IMR-90 (cell line): Measurements from ENCODE around the gene CTNND2. TPM values are rescaled to one million over a fixed set of nuclear protein-coding genes. Genes with fewer than 3 reads are reported as not detected.

Experiments
- ATAC-seq: fragments of 200-7000 bp; cut with Tn5 transposase; 2 replicates; pipeline ENCODE4 v1.9.1; 2020; ENCODE audit warnings: low read depth, mild to moderate bottlenecking, moderate library complexity
- BruUV-seq: library from RNA; stranded (reverse); fragments of 400-500 nt; replicated peaks from 2 replicates; lab custom pipeline; 2021; lab: Mats Ljungman, UMichigan
- CTCF ChIA-PET: fragments of 300-600 bp; formaldehyde crosslinking; extraction: SDS; loops from one replicate; lab custom pipeline; 2021; ENCODE audit warnings: antibody characterized with exemption; lab: Yijun Ruan, JAX
- POLR2A ChIA-PET: fragments of 300-600 bp; sonication (Branson Sonifier 250); formaldehyde crosslinking; loops from one replicate; lab custom pipeline; 2022; ENCODE audit warnings: antibody characterized with exemption; ENCODE audit not compliant: unreplicated experiment; lab: Charles Lee
- DNase-seq: peaks from one replicate; pipeline ENCODE4 v3.0.0; 2013
- H2AFZ ChIP-seq: replicated peaks from 2 replicates; pipeline ENCODE3; 2013; ENCODE audit warnings: low read length, mild to moderate bottlenecking; ENCODE audit not compliant: poor library complexity
- H2AK5ac ChIP-seq: 2 replicates; pipeline ENCODE4 v1.6.1; 2013; ENCODE audit warnings: low read depth, low read length, inconsistent platforms
- H2AK9ac ChIP-seq: replicated peaks from 2 replicates; pipeline ENCODE3; 2013; ENCODE audit warnings: mild to moderate bottlenecking, low read depth, low read length, moderate library complexity; ENCODE audit not compliant: poor library complexity
- H2BK120ac ChIP-seq: 2 replicates; pipeline ENCODE4 v1.6.1; 2013; ENCODE audit warnings: low read depth, low read length, inconsistent platforms
- H2BK15ac ChIP-seq: 3 replicates; pipeline ENCODE4 v1.6.1; 2013; ENCODE audit warnings: low read depth, low read length, inconsistent platforms
- H2BK20ac ChIP-seq: 2 replicates; pipeline ENCODE4 v1.6.1; 2013; ENCODE audit warnings: low read depth, mild to moderate bottlenecking, inconsistent platforms, low read length, moderate library complexity
- H2BK5ac ChIP-seq: 2 replicates; pipeline ENCODE4 v1.6.1; 2013; ENCODE audit warnings: mild to moderate bottlenecking, low read depth, low read length, inconsistent platforms; ENCODE audit not compliant: poor library complexity, severe bottlenecking
- H3K14ac ChIP-seq: replicated peaks from 2 replicates; pipeline ENCODE4 v1.6.1; 2013; ENCODE audit warnings: low read depth, low read length, inconsistent platforms
- H3K18ac ChIP-seq: 2 replicates; pipeline ENCODE4 v1.6.1; 2013; ENCODE audit warnings: low read depth, low read length, control low read depth
- H3K23ac ChIP-seq: 2 replicates; pipeline ENCODE4 v1.6.1; 2013; ENCODE audit warnings: low read depth, low read length, inconsistent platforms
- H3K27ac ChIP-seq: 2 replicates; pipeline ENCODE4 v1.5.1; 2013; ENCODE audit warnings: mild to moderate bottlenecking, control low read depth, low read length; ENCODE audit not compliant: insufficient read depth
- H3K27me3 ChIP-seq: 2 replicates; pipeline ENCODE4 v1.6.1; 2013; ENCODE audit warnings: low read length; ENCODE audit not compliant: control insufficient read depth, insufficient read depth
- H3K36me3 ChIP-seq: 2 replicates; pipeline ENCODE4 v1.6.1; 2013; ENCODE audit warnings: low read length, mixed read lengths; ENCODE audit not compliant: control insufficient read depth, insufficient read depth
- H3K4ac ChIP-seq: 2 replicates; pipeline ENCODE4 v1.6.1; 2013; ENCODE audit warnings: low read depth, low read length, inconsistent platforms
- H3K4me1 ChIP-seq: 2 replicates; pipeline ENCODE4 v1.6.1; 2013; ENCODE audit warnings: low read length, mixed read lengths; ENCODE audit not compliant: control insufficient read depth, insufficient read depth
- H3K4me2 ChIP-seq: 2 replicates; pipeline ENCODE4 v1.6.1; 2013; ENCODE audit warnings: low read depth, mild to moderate bottlenecking, control low read depth, low read length, moderate library complexity
- H3K4me3 ChIP-seq: 2 replicates; pipeline ENCODE4 v1.5.1; 2013; ENCODE audit warnings: low read depth, mild to moderate bottlenecking, control low read depth, low read length, moderate library complexity; ENCODE audit not compliant: insufficient read depth
- H3K56ac ChIP-seq: 2 replicates; pipeline ENCODE4 v1.6.1; 2013; ENCODE audit warnings: low read length, inconsistent platforms; ENCODE audit not compliant: insufficient read depth; ENCODE audit errors: extremely low read depth
- H3K79me1 ChIP-seq, 2 experiments: 2 replicates each; pipeline ENCODE4 v1.6.1; 2013; ENCODE audit warnings: low read length in 2 of 2, inconsistent platforms in 1 of 2, low read depth in 1 of 2
- H3K9ac ChIP-seq: 2 replicates; pipeline ENCODE4 v1.6.1; 2013; ENCODE audit warnings: low read depth, low read length, control low read depth
- H3K9me1 ChIP-seq: 2 replicates; pipeline ENCODE4 v1.6.1; 2013; ENCODE audit warnings: low read length, inconsistent platforms; ENCODE audit not compliant: insufficient read depth
- H3K9me3 ChIP-seq: 2 replicates; pipeline ENCODE4 v1.6.1; 2013; ENCODE audit warnings: low read length; ENCODE audit not compliant: control insufficient read depth, insufficient read depth
- H4K20me1 ChIP-seq: 2 replicates; pipeline ENCODE4 v1.6.1; 2013; ENCODE audit warnings: low read length, inconsistent platforms; ENCODE audit not compliant: insufficient read depth
- H4K5ac ChIP-seq: 2 replicates; pipeline ENCODE4 v1.6.1; 2013; ENCODE audit warnings: mild to moderate bottlenecking, low read depth, low read length, control low read depth
- H4K8ac ChIP-seq, 2 experiments: 2 replicates each; pipeline ENCODE4 v1.6.1; 2013; ENCODE audit warnings: low read depth in 2 of 2, low read length in 2 of 2, control low read depth in 1 of 2, inconsistent platforms in 1 of 2
- H4K91ac ChIP-seq: 2 replicates; pipeline ENCODE4 v1.6.1; 2013; ENCODE audit warnings: low read depth, low read length, inconsistent platforms; ENCODE audit not compliant: insufficient read depth
- CHD1 ChIP-seq: IDR thresholded peaks from 2 replicates; pipeline ENCODE4 v1.6.1; 2012; ENCODE audit warnings: low read depth, low read length, improper control_type of control experiment
- RAD21 ChIP-seq: IDR thresholded peaks from 2 replicates; pipeline ENCODE4 v1.6.1; 2012; ENCODE audit warnings: low read length, improper control_type of control experiment
- WGBS, 2 experiments: methylation state at CpG; one replicate each; pipeline versions ENCODE4 v1.1.5 to v1.1.7; 2013; ENCODE audit warnings: missing lambda C conversion rate in 2 of 2; ENCODE audit not compliant: insufficient read length in 1 of 2; ENCODE audit errors: extremely low coverage in 2 of 2; 5-methylcytosine and 5-hydroxymethylcytosine counted together
- dilution Hi-C: fragments of 300-500 bp; cut with HindIII; formaldehyde crosslinking; loops from one replicate; pipeline ENCODE4 v1.14.3; 2018; ENCODE audit warnings: low sequenced_read_pairs; ENCODE audit not compliant: unreplicated experiment
- in situ Hi-C: fragments of 300-500 bp; cut with MboI; formaldehyde crosslinking; loops from 3 replicates; pipeline ENCODE4 v1.14.3; 2019; ENCODE audit warnings: low sequenced_read_pairs, inconsistent platforms, mixed read lengths
- intact Hi-C: fragments of 100-400 bp; cut with micrococcal nuclease; formaldehyde crosslinking; loops from 2 replicates; pipeline ENCODE4 v1.10.0; 2022
- polyA plus RNA-seq, 3 experiments: library from polyadenylated mRNA; depleted of rRNA; stranded (reverse); fragments of >200 nt; gene quantifications; 2 replicates each; pipeline ENCODE4 v1.2.3, GENCODE V29; 2012; ENCODE audit warnings: low replicate concordance in 1 of 3
- total RNA-seq: library from RNA; depleted of rRNA; stranded (reverse); fragments of >200 nt; gene quantifications from 2 replicates; pipeline ENCODE4 v1.2.3, GENCODE V29; 2012

CTNND2 gene
- total and polyA plus RNA-seq, 2 of the 4 experiments (the other 2 are of a cell fraction): not detected

DNA sequence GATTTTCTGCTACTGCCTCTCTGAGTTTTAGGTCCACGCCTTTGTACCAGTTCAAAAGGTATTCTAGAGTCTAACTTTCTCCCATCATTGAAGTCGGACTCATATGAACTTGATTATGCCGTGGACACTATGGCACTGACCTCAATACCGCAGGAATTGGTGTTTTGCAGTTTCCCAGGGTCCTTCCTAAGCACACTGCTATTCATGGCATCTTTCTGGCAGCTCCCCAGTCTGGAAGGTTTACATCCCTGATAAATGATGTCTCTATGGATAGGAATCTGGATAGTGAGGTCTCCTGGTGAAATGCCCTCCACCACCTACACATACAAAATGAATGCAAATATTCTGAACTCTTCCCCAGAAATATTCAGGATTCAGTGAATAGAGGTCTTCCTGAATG, 422.2 kb downstream of the CTNND2 start:
- Histone ChIP-seq H3K56ac (no peak overlapping the region), H2BK15ac (no peak overlapping the region), H2BK20ac (no peak overlapping the region), H3K36me3 (no peaks in the 10 kb centered on the region), H3K79me1 (no peaks in the 10 kb centered on the region), H3K9me3 (peaks cover 8% of the 10 kb centered on the region; the same call in 1 of the 2 replicates), H3K27ac (no peak overlapping the region), H4K91ac (no peak overlapping the region), H3K4me3 (no peak overlapping the region), H3K18ac (no peak overlapping the region), H2AK5ac (no peak overlapping the region), H3K9me1 (no peaks in the 10 kb centered on the region), H2BK120ac (no peak overlapping the region), H2AK9ac (no peak overlapping the region), H2BK5ac (no peak overlapping the region), H4K20me1 (no peaks in the 10 kb centered on the region), H3K9ac (no peak overlapping the region), H3K4me1 (no peaks in the 10 kb centered on the region), H3K4me2 (no peak overlapping the region), H3K14ac (no peak overlapping the region), H2AFZ (no peak overlapping the region), H3K4ac (no peak overlapping the region), H3K27me3 (no peaks in the 10 kb centered on the region), H3K23ac (no peak overlapping the region), H4K8ac (no peak overlapping the region), H4K5ac (no peak overlapping the region)
- in situ Hi-C loops (no loop called here), dilution Hi-C loops (no loop called here), intact Hi-C loops (no loop called here)
- BruUV-seq: no TSS peak
- TF ChIP-seq RAD21 (no peak), CHD1 (no peak)
- ATAC-seq (no peak), DNase-seq (no peak)
- ChIA-PET CTCF (no interaction called here), POLR2A (no interaction called here)
- 45% methylated on average over 2 of the region's 4 CpGs; no CpG with 5 or more reads in 1 of the 2 experiments for WGBS, 2 experiments
